Placental pericyte (primary cell): ENCODE measurements around the gene INTU. TPM values are rescaled to one million over a fixed set of nuclear protein-coding genes. Genes with fewer than 3 reads are reported as not detected.

ENCODE experiments used
- total RNA-seq: library from RNA; depleted of rRNA; stranded (reverse); fragments of >200 nt; gene quantifications from 2 replicates; pipeline ENCODE4 v1.2.3, GENCODE V29; 2012

Gene INTU
- 2.6 and 7.3 TPM in 2 replicates for total RNA-seq

DNA sequence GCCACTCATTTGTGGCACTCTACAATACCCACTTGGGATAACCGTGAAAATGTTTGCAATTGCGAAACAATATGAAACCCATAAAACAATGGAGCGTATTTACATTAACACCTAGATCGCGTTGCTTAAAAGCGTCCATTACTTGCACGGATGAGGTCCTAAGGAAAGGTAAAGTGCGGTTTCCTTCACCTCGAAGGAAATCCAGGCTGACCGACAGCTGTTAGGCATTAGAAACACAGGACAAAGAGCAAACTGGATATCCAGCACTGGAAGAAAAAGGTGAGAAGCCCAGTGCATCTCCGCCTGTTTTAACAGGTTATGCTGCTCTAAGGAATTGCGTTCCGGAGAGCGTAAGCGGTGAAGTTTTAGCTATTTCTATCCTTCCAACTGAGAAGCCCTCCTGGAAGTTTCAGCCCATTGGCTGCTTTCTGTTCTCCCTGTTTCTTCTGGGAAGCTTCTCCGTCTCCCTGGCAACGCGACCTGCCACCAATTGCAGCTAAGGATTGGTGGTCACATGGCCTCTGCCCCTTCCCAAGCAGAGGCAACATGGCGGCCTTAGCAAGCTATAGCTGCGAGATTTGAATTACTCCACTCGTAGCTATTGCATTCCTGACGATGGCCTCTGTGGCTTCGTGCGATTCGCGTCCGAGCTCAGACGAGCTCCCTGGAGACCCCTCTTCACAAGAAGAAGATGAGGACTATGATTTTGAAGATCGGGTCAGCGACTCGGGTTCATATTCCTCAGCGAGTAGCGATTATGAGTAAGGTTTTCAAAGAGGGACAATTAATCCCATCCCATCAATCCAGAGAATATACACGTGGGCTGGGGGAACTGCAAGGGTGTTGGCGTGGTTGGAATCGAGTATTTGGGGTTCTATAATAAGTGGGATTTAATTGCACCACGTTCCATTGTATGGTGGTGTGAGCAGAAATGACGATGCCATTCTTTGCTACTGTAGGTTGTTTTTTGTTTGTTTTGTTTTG is at the start of gene INTU:
TSS of gene INTU (plus strand) at position 538 of the 984 bp plus-strand sequence. CDS start at position 616, 78 bp downstream.

DNA sequence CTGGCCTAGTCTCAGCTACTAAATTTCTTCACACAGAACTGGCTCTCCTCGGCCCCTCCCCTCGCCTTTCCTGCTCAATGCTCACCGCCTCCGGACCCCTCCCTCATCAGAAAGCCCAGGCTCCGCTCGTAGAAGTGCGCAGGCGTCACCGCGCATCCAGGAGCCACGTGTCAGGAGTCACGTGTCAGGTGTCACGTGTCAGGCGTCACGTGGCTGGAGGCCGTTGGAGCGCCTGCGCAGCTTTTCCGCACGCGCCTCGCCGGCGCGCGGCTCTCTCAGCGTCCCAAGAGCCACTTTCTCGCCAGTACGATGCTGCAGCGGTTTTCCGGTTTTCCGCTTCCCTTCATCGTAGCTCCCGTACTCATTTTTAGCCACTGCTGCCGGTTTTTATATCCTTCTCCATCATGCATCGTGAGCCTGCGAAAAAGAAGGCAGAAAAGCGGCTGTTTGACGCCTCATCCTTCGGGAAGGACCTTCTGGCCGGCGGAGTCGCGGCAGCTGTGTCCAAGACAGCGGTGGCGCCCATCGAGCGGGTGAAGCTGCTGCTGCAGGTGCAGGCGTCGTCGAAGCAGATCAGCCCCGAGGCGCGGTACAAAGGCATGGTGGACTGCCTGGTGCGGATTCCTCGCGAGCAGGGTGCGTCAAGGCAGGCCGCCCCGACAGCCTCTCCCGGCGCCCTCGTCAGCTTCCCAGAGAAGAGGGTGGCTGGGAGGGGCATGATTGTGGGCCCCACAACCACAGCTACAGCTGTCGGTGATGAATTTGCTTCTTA is 97.6 kb downstream of the INTU start, which contains the start of gene SLC25A31:
TSS of gene SLC25A31 (plus strand) at position 259 of the 772 bp plus-strand sequence. CDS start at position 405, 146 bp downstream.

Other genes starting within 250 kb of the INTU start
- not detected in 2 replicates for gene SLC25A31, start 97.4 kb downstream of the INTU start, total RNA-seq
- gene HSPA4L, start 149.4 kb downstream of the INTU start, total RNA-seq = 1.8 and 3.7 TPM in 2 replicates
- 0.66 and 26.9 TPM in 2 replicates for gene PLK4, start 247.9 kb downstream of the INTU start, total RNA-seq